ENCODE measurements around the gene HLA-DMB.

The HLA-DMB gene

DNA sequence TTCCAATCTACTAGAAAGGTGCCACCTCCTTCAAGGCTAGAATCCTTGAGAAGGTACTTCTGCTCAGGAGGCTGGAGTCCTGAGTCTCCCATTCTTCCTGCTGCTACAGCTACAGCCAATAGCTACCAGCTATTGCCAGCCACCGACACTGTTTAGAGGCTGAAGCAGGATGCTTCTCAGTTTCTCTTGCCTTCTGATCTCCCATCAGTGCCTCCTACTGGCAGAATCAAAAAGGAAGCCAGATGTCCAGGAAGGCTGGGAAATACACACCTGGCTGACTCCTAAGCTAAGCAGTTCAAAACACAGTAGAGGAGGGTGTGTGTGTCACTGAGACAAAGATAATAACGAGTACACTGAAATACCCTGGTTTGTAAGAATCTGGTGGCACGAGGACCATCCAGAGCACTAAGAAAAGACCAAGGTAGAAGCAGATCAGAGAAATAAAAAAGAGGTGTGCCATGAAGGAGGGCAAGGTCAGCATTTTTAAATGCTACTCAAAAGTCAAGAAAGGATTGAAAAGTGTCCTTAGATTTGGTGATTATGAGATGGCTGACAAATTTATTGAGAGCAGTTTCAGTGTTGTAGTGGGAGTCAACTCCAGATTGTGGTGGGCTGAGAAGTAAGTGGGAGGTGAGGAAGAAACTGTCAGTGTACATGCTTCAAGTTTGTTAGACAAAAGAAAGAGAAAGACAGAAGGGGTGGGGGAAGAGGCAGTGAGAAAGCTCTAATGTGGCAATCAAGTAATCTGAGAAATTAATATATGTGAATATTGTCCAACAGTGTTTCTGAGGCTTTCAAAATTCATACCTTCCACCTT, 14.4 kb upstream of the HLA-DMB start:
- peak; percentile 44 for TF ChIP-seq CTCF (IDR thresholded peaks at IDR 0.05; ENCODE audit: low read length, missing control alignments)
- DNase-seq (ENCODE audit: low read depth) = peak; percentile 30
- H3K4me3 ChIP-seq (replicated peaks; ENCODE audit: low read depth, low read length) = no peak overlapping the region

DNA sequence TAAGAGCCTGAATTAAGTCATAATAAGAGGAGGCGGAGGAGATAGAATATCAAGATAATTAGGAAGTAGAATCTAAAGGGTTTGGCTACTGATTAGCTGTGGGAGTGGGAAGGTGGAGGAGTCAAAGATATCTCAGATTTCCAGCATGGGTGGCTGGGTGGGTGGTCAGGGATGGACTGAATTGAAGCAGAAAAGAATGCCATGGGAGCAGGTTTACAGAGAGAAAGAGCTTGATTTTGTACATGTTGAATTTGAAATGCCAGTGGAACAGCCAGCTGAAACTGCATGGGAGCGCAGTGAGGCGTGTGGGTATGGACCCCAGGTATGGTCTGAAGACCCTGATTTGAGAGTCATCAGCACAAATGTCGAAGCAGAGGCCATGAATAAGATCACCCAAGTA, 13.4 kb upstream of the HLA-DMB start:
- H3K4me3 ChIP-seq (replicated peaks; ENCODE audit: low read depth, low read length) = no peak overlapping the region
- no peak for TF ChIP-seq CTCF (IDR thresholded peaks at IDR 0.05; ENCODE audit: low read length, missing control alignments)
- DNase-seq (ENCODE audit: low read depth) = no peak

DNA sequence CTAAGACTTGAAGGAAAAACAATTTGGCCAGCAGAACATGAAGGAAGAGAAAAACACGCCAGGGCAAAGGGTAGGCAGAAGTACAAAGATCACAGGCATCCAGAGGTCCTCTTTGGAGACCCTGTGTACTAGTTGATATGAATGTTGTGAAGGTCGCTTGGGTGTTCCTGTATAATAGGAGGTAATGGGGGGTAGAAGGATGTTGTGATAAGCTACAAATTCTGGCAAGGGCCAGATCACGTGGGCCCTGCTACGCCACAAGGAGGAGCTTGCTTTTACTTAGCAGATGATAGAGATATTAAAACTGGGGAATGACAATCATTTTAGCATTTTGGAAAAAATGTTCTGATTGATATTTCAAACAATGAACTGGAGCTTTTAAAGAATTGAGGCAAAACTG, 12.9 kb upstream of the HLA-DMB start:
- no peak for TF ChIP-seq CTCF (IDR thresholded peaks at IDR 0.05; ENCODE audit: low read length, missing control alignments)
- H3K4me3 ChIP-seq (replicated peaks; ENCODE audit: low read depth, low read length) = no peak overlapping the region
- DNase-seq (ENCODE audit: low read depth) = no peak

DNA sequence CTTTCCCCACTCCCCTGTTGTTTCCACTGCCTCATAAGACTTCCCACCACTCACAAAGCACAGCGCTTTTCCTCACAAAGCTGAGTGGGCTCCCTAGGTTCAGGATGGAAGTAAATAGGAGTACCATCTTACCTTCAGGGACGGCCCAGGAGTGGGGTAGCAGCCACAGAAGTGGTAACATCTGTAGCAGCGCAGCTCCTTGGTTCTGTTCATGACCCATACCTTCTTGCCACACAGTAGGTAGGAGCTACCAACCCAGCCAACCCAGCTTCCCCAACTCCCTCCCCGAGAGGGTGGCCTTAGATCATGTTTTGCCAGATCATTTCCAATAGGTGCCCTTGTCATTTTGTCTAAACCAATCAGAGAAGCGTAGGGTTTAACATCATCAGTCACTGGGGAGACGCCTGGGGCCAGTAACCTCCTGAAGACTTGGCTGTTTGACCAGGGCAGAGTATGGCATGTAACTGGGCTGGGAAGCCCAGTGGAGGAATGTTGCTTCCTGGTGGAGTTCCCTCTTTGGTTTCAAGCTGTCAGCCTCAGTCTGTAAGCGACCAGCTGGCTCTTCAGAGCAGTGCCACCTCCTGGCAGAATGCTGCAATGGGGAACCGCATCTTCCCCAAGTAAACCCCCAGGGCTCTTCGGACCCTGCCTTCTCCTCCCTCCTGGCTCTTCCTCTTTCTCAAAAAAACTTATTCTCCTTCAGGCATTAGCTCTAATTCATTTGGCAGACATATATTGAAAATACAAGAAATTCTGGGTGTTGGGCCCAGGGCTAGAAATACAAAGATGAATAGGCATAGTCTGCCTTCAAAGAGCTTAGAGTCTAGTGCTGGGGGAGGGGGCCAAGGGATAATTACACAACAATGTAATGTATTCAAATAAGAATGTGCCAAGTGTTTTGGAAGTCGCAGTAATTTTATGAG, 12.2 kb upstream of the HLA-DMB start, which contains the start of gene HLA-DMA:
HLA-DMA (minus strand) TSS at position 281 of the 923 bp plus-strand sequence; CDS start at position 220, 61 bp downstream.
- no peak within 1 kb of the TSS for H3K4me3 ChIP-seq (replicated peaks; ENCODE audit: low read depth, low read length)
- peak; percentile 96 for DNase-seq (ENCODE audit: low read depth)
- TF ChIP-seq CTCF (IDR thresholded peaks at IDR 0.05; ENCODE audit: low read length, missing control alignments) = peak; percentile 89

- DNase-seq (ENCODE audit: low read depth) = no peak
- TF ChIP-seq CTCF (IDR thresholded peaks at IDR 0.05; ENCODE audit: low read length, missing control alignments) = no peak
- no peak overlapping the region for H3K4me3 ChIP-seq (replicated peaks; ENCODE audit: low read depth, low read length)
Observed at GRCh38 chr6:32950449-32950848, 9.6 kb upstream of the HLA-DMB start.

DNA sequence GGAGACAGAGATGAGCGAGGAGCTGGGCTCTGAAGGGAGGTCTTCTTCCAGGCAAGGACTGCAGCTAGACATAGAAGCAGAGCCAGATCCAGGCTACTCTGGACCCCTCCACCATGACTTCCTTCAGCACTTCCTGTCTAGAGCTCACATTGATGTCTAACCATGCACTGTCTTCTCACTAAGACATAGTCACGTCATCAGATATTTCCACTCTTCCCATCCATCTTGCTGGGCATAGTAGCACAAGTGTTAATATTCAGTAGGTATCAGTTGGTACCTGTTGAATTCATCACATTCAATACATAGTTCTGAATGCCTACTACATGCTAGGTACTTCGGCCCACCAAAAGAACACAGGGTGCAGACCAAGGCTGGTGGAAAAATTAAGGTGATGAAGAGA, 9.2 kb upstream of the HLA-DMB start:
- TF ChIP-seq CTCF (IDR thresholded peaks at IDR 0.05; ENCODE audit: low read length, missing control alignments) = no peak
- no peak for DNase-seq (ENCODE audit: low read depth)
- H3K4me3 ChIP-seq (replicated peaks; ENCODE audit: low read depth, low read length) = no peak overlapping the region

Data from fibroblast of pulmonary artery (primary cell).